OCI-LY7 (cell line): Measurements from ENCODE around the gene KCNE4. TPM values are rescaled to one million over a fixed set of nuclear protein-coding genes. Genes with fewer than 3 reads are reported as not detected.

Source experiments
- BruUV-seq: library from RNA; stranded (reverse); fragments of 400-500 nt; replicated peaks from 2 replicates; lab custom pipeline; 2021; lab: Mats Ljungman, UMichigan
- CTCF ChIA-PET: fragments of 300-600 bp; sonication (Branson Sonifier 250); formaldehyde crosslinking; loops from one replicate; lab custom pipeline; 2022; ENCODE audit warnings: antibody characterized with exemption; ENCODE audit not compliant: unreplicated experiment; lab: Charles Lee
- POLR2A ChIA-PET: fragments of 300-600 bp; sonication (Branson Sonifier 250); formaldehyde crosslinking; loops from one replicate; lab custom pipeline; 2022; ENCODE audit warnings: antibody characterized with exemption; lab: Charles Lee
- DNase-seq: peaks from one replicate; pipeline ENCODE4 v3.0.0-alpha.2; 2015; ENCODE audit warnings: low spot score
- H2AFZ ChIP-seq: fragments of 200-600 bp; sonication (generic), shearing (Covaris generic); 2 replicates; pipeline ENCODE4 v1.6.1; 2014; ENCODE audit warnings: mild to moderate bottlenecking, antibody characterized with exemption, low read length, moderate library complexity
- H3K27ac ChIP-seq: fragments of 200-600 bp; sonication (generic); 2 replicates; pipeline ENCODE4 v1.5.1; 2014; ENCODE audit warnings: mixed run types, low read depth, mild to moderate bottlenecking, moderate library complexity, low read length, inconsistent platforms; ENCODE audit not compliant: poor library complexity, severe bottlenecking
- H3K36me3 ChIP-seq: fragments of 200-600 bp; sonication (generic); 2 replicates; pipeline ENCODE4 v1.6.1; 2014; ENCODE audit warnings: mild to moderate bottlenecking, antibody characterized with exemption, low read length, moderate library complexity, mixed read lengths; ENCODE audit not compliant: insufficient read depth
- H3K4me1 ChIP-seq: fragments of 200-600 bp; sonication (generic); 2 replicates; pipeline ENCODE4 v1.5.1; 2014; ENCODE audit warnings: mild to moderate bottlenecking, low read length; ENCODE audit not compliant: insufficient read depth, poor library complexity, severe bottlenecking
- H3K4me2 ChIP-seq: fragments of 200-600 bp; sonication (generic); 2 replicates; pipeline ENCODE4 v1.6.1; 2014; ENCODE audit warnings: mild to moderate bottlenecking, low read length
- H3K4me3 ChIP-seq: fragments of 200-600 bp; sonication (generic); 2 replicates; pipeline ENCODE4 v1.5.1; 2014; ENCODE audit warnings: mild to moderate bottlenecking, low read depth, low read length; ENCODE audit not compliant: poor library complexity, severe bottlenecking
- H3K79me2 ChIP-seq: fragments of 200-600 bp; sonication (generic); 2 replicates; pipeline ENCODE4 v1.6.1; 2016; ENCODE audit warnings: low read depth, mild to moderate bottlenecking, low read length, moderate library complexity, mixed read lengths; ENCODE audit not compliant: insufficient read depth
- H3K9me2 ChIP-seq: fragments of 200-600 bp; sonication (generic); 2 replicates; pipeline ENCODE4 v1.6.1; 2016; ENCODE audit warnings: mild to moderate bottlenecking, low read length, mixed read lengths; ENCODE audit not compliant: insufficient read depth
- H3K9me3 ChIP-seq: fragments of 200-600 bp; sonication (generic); 2 replicates; pipeline ENCODE4 v1.6.1; 2014; ENCODE audit warnings: mild to moderate bottlenecking, mixed run types, low read length, mixed read lengths
- H4K20me1 ChIP-seq: fragments of 200-600 bp; sonication (generic); 2 replicates; pipeline ENCODE4 v1.6.1; 2014; ENCODE audit warnings: mild to moderate bottlenecking, antibody characterized with exemption, low read length, moderate library complexity, mixed read lengths; ENCODE audit not compliant: insufficient read depth
- EZH2phosphoT487 ChIP-seq: fragments of 200-600 bp; sonication (generic); IDR thresholded peaks from 2 replicates; pipeline ENCODE4 v1.6.1; 2018; ENCODE audit warnings: low read depth, borderline replicate concordance, mild to moderate bottlenecking, mixed run types, antibody characterized with exemption, low read length, moderate library complexity, mixed read lengths
- intact Hi-C: fragments of 100-400 bp; cut with micrococcal nuclease; formaldehyde crosslinking; loops from one replicate; pipeline ENCODE4 v1.10.0; 2022; ENCODE audit not compliant: unreplicated experiment
- total RNA-seq, 2 experiments: library from RNA; depleted of rRNA in 1 of 2; stranded (reverse); fragments of >200 nt in 1 of 2; shearing (Covaris generic) in 1 of 2; gene quantifications; 2 replicates each; pipeline ENCODE4 v1.2.3, GENCODE V29; 2014 to 2022
- TF ChIP-seq, protein P1 (sequence below): fragments of 200-600 bp; sonication (generic); conservative IDR thresholded peaks from 2 replicates; pipeline ENCODE4 v1.5.1; 2014; ENCODE audit warnings: mild to moderate bottlenecking, antibody characterized with exemption, low read length, moderate library complexity, mixed read lengths

KCNE4 gene
- total RNA-seq, 2 experiments from 2014 or later: not detected

GRCh38 chr2:223019390-223019930 lies 32.5 kb upstream of the KCNE4 start:
- intact Hi-C loops: no loop called here
- no peak overlapping the region for H3K4me2 ChIP-seq
- BruUV-seq: no TSS peak
- H3K9me3 ChIP-seq: no peaks in the 10 kb centered on the region
- H4K20me1 ChIP-seq: no peaks in the 10 kb centered on the region
- H3K27ac ChIP-seq: no peak overlapping the region
- no peak overlapping the region for H3K4me3 ChIP-seq
- TF ChIP-seq EZH2phosphoT487: no peak
- TF ChIP-seq, protein P1, sequence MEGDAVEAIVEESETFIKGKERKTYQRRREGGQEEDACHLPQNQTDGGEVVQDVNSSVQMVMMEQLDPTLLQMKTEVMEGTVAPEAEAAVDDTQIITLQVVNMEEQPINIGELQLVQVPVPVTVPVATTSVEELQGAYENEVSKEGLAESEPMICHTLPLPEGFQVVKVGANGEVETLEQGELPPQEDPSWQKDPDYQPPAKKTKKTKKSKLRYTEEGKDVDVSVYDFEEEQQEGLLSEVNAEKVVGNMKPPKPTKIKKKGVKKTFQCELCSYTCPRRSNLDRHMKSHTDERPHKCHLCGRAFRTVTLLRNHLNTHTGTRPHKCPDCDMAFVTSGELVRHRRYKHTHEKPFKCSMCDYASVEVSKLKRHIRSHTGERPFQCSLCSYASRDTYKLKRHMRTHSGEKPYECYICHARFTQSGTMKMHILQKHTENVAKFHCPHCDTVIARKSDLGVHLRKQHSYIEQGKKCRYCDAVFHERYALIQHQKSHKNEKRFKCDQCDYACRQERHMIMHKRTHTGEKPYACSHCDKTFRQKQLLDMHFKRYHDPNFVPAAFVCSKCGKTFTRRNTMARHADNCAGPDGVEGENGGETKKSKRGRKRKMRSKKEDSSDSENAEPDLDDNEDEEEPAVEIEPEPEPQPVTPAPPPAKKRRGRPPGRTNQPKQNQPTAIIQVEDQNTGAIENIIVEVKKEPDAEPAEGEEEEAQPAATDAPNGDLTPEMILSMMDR: no peak
- no peaks in the 10 kb centered on the region for H3K4me1 ChIP-seq
- no peak for DNase-seq
- no peak overlapping the region for H2AFZ ChIP-seq
- ChIA-PET CTCF (no interaction called here), POLR2A (interaction anchor here (0.5 kb wide), 1 partner anchor 180 kb away, joined by 3 read pairs; no protein-coding TSS in a partner anchor)
- no peaks in the 10 kb centered on the region for H3K36me3 ChIP-seq
- H3K79me2 ChIP-seq: no peaks in the 10 kb centered on the region
- no peaks in the 10 kb centered on the region for H3K9me2 ChIP-seq

DNA sequence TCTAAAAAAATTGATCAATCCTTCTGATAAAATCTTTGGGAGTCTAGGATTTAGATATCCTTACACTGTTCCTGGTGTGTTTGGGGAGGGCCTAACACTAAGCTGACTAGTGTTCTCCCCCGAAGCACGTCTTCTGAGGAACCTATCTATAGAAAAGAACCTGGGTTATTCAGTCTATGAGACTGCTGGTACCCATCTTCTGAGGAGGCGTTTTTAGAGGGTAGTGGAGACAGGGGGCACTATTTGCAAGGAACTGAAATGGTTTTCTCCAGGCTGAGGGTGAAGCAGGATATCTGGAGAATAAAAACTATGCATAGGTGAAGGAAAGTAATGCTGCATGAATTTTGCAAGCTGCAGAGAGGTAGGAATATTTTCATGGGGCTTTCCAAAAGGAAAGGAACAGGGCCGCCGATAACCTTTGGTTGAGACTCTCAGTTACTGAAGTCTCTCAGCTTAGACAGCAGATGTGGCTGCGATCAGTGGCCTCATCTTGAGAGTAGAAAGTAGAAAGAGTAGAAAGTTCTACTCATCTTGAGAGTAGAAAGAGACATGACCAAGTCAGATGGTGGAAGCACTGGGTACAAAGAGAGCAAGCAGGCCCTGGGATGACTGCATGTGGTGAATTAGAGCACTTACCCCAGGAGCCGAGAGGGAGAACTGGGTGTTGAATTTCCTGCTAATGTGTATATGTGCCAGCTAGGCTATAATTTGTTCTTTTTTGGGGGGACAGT lies 31.8 kb upstream of the KCNE4 start:
- no peaks in the 10 kb centered on the region for H3K9me3 ChIP-seq
- H4K20me1 ChIP-seq: no peaks in the 10 kb centered on the region
- no peak overlapping the region for H3K27ac ChIP-seq
- ChIA-PET POLR2A (interaction anchor here (0.5 kb wide), 1 partner anchor 179 kb away, joined by 3 read pairs; no protein-coding TSS in a partner anchor), CTCF (no interaction called here)
- no peaks in the 10 kb centered on the region for H3K79me2 ChIP-seq
- H3K4me1 ChIP-seq: no peaks in the 10 kb centered on the region
- DNase-seq: no peak
- intact Hi-C loops: no loop called here
- no peak overlapping the region for H2AFZ ChIP-seq
- H3K4me3 ChIP-seq: no peak overlapping the region
- no peak for TF ChIP-seq EZH2phosphoT487
- TF ChIP-seq, protein P1: no peak
- no TSS peak for BruUV-seq
- H3K9me2 ChIP-seq: no peaks in the 10 kb centered on the region
- no peaks in the 10 kb centered on the region for H3K36me3 ChIP-seq
- no peak overlapping the region for H3K4me2 ChIP-seq
